GM19240 (cell line): ENCODE data around the gene MSH3.
"Not testable (repeated sequence)": the region's sequence is repeated elsewhere in the genome, so short reads cannot be mapped to it uniquely, and the experiment has no call there.

Source experiments
- DNase-seq: peaks from one replicate; pipeline ENCODE4 v3.0.0; 2011; ENCODE audit warnings: low spot score; ENCODE audit not compliant: insufficient read length

MSH3 gene

GRCh38 chr5:80850168-80850567 lies 195.7 kb downstream of the MSH3 start:
- not testable (repeated sequence) for DNase-seq

GRCh38 chr5:80852331-80853245 lies 198.1 kb downstream of the MSH3 start:
- no peak for DNase-seq

DNA sequence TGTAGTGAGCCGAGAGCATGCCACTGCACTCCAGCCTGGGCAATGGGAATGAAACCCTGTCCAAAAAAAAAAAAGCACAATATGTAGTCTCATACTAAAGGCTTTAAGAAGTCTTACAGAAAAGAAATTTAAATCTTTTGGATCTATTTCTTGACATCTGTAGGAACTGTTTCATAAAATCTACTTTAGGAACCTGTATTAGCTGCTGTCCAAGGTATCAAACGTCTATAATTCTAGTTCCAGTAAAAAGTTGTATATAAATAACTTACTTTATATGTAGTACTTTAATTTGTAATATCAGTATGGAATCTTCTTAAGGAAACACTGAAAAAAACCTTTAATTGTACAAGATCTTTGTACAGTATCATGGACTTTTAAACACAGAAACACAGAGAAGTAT lies 199.0 kb downstream of the MSH3 start:
- no peak for DNase-seq

GRCh38 chr5:80854583-80854982 lies 200.1 kb downstream of the MSH3 start:
- DNase-seq: no peak

GRCh38 chr5:80860924-80861613 lies 206.6 kb downstream of the MSH3 start:
- DNase-seq: no peak

DNA sequence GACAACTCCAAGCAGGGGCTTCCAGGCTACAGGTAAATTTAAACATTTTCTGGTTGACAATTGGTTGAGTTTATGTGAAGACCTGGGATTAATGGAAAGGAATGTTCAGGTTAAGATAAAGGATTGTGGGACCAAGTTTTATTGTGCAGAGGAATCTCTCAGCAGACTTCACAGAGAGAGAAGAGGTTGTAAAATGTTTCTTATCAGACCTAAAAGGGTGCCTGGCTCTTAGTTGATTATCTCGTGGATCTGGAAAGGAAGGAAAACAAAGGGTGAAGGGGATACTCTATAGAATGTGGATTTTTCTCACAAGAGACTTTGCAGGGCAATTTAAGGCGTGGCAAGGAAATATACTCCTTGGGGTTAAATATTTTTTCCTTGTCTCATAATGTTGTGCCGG lies 209.3 kb downstream of the MSH3 start:
- DNase-seq: no peak

DNA sequence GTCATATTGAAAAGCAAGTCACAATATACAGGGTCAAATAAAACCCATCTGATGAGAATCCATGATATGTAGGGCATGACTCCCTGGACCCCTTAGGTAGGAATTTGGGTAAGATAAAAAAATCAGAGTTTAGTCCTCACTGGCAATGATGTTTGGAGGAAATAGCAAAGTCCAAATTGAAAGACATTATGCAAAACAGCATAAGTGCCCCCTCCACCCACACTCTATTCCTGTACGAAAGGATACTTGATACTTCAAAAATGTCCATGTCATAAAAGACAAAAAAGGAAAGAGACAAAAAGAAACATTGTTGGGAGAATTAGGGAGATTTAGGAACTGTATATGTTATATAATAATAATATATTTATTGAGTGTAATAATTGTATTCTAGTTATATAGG lies 209.7 kb downstream of the MSH3 start:
- no peak for DNase-seq

DNA sequence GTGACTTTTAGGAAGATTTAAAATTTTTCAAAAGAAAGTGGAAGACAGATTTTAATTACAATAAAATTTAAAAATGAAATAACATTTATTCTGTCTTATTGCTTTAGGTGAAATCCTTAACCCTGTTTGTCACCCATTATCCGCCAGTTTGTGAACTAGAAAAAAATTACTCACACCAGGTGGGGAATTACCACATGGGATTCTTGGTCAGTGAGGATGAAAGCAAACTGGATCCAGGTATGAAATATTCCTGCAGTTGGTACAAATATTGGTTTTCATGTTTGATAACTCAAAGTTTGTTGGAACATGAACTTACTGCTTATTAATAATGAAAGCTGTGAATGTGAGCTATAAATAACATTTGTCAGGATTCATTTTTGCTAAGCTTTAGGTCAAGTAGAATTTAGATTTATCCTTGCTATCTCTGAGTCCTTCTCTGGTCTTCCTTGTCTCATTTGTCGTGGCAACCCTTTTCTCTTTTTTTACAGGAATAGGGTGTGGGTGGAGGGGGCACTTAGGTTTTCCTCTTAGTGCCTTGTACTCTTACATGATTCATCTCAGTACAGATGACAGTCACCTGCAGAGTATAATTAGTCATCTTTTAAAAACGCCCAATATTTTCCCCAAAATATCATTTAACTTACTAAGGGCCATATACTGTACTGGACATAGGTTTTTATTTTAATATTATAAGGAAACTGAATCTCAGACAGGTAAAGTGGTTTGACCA lies 210.4 kb downstream of the MSH3 start:
- no peak for DNase-seq

- no peak for DNase-seq
These were observed 211.1 kb downstream of the MSH3 start for GRCh38 chr5:80865551-80865950.

DNA sequence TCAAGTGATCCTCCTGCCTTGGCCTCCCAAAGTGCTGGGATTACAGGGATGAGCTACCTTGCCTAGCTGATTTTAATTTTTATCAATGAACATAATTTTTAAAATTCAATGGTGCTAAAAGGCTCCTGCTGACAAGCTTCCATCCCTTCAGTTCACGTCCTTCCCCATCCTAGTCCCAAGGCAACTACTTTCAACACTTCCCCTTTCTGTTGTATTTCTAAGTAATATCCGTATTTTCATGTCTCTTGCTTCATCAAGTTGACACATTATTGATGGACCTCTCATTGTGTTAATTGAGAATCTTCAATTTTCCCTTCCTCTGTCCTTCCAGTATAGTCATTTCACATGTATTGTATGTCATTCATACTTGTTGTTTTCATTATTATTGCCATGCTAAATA lies 211.9 kb downstream of the MSH3 start:
- no peak for DNase-seq

DNA sequence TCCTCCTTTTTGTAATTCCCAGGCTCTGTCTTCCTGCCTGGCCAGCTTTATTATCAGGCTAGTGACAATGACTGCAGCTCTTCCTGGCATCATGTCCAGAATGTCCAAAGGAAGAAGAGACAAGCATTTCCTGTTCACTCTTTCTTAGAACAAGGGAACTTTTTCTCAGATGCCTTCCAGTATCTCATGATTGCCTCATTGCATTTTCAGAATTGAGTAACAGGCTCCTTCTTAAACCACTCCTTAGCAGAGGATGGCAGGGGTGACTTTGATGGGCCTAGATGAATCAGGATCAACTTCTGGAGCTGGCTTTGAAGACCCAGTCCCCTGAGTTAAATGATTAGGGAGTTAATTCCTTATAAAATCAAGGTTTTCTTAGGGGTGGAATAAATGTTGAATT lies 212.8 kb downstream of the MSH3 start:
- no peak for DNase-seq

- no peak for DNase-seq
These were observed 216.0 kb downstream of the MSH3 start for GRCh38 chr5:80870442-80870841.

DNA sequence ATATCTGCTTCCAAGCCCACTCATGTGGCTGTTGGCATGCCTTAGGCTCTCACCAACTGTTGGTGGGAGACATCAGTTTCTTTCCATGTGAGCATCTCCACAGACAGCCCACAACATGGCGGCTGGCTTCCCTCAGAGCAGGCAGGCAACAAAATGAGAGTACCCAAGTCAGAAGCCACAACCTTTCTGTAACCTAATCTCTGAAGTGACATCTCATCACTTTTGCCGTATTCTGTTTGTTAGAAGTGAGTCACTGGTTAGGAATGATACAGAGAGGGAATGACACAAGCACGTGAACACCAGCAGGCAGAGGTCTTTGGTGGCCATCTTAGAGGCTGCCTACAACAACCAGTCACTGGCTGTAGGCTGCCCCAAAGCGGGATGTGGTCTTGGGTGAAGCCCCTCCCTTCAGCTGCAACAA lies 217.1 kb downstream of the MSH3 start:
- no peak for DNase-seq

- no peak for DNase-seq
These were observed 219.7 kb downstream of the MSH3 start for GRCh38 chr5:80874162-80874561.

DNA sequence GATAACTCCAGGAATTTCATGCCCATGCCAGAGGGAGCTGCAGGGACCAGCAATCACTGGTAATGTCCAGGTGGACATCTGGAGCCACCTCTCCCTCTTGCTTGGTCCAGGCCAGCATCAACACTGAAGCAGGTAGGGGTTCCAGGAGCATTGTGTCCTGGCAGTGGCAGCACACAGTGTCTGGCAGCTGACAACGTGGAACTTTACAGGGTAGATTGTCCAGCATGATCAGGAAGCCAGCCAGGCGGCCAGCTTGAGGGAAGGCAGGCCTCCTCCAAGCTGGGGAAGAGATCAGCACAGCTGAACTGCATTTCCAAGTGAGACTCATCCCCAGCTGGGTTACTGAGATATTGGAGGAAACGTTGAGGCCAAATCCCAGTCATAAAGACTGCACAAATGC lies 223.1 kb downstream of the MSH3 start:
- DNase-seq: no peak

DNA sequence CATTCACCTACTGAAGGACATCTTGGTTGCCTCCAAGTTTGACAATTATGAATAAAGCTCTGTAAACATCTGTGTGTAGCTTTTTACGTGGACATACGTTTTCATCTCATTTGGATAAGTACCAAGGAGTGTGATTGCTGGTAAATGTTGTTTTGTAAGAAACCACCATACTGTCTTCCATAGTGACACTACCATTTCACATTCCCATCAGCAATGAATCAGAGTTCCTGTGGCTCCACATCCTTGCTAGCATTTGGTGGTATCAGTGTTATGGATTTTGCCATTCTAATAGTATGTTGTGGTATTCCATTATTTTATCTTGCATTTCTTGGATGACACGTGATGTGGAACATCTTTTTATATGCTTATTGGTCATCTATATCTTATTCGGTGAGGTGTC lies 227.3 kb downstream of the MSH3 start:
- no peak for DNase-seq

- not testable (repeated sequence) for DNase-seq
These were observed 228.9 kb downstream of the MSH3 start for GRCh38 chr5:80883390-80883789.

- DNase-seq: no peak
These were observed 229.8 kb downstream of the MSH3 start for GRCh38 chr5:80884086-80884813.

DNA sequence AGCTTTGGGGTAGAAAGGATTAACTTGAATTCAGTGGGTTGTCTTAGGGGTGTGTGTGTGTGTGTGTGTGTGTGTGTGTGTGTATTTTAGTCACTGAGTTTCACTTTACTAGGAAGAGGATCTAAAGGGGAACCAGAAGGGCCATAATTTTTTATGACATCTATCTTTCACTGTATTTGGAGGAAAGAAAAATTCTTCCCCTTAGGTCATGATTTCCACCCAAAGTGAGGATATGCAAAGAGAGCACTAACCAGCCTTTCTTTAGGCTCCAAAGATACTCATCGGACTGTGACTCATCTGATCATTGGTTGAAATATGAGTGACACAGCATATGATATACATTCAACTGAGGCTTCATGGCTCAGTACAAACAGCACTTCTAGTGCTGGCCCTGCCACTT lies 230.5 kb downstream of the MSH3 start:
- DNase-seq: no peak

DNA sequence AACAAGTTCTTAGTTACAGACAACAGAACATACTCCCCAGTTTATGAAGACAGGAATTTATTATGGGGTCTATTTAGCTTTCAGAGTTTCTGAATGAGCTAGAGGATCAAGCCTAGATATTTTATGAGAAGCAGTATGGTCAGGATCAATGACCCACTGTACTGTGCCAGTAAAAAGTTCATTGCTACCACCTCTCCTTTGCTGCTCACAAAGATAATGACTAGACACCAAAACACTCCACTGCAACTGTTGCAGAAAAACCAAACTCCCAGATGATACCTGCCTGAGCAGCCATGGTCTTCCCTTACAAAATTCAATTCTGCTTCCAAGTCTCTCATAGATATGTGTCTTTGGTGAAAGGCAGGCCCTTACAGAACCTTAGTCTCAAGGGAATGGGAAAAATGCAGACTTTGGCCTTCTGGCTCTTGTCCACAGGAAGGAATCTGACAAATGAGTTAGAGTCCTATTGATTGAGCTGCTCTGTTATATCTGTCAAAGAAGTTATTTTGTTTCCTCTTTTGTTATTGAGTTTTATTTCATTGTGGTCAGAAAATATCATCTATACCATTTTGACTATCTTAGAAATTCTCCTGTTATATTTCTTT lies 231.0 kb downstream of the MSH3 start:
- no peak for DNase-seq

- no peak for DNase-seq
These were observed 239.6 kb downstream of the MSH3 start for GRCh38 chr5:80894083-80894482.
